Astrocyte (in vitro differentiated cells and primary cell): ENCODE measurements around the gene STAP1. TPM values are rescaled to one million over a fixed set of nuclear protein-coding genes. Genes with fewer than 3 reads are reported as not detected.
"Not testable (repeated sequence)": the region's sequence is repeated elsewhere in the genome, so short reads cannot be mapped to it uniquely, and the experiment has no call there.

ENCODE experiments used
- DNase-seq: peaks from one replicate; pipeline ENCODE4 v3.0.0-alpha.2; 2010; ENCODE audit warnings: low read depth
- FAIRE-seq: peaks from 2 replicates; lab custom pipeline; 2011; peaks lifted over from hg19 to GRCh38; lab: Jason Lieb, UNC
- H2AFZ ChIP-seq: 2 replicates; pipeline ENCODE4 v1.6.0; 2012; ENCODE audit warnings: low read depth, low read length, inconsistent platforms
- H3K27ac ChIP-seq: 2 replicates; pipeline ENCODE4 v1.5.1; 2011; ENCODE audit warnings: low read depth, low read length, inconsistent platforms
- H3K27me3 ChIP-seq: 2 replicates; pipeline ENCODE4 v1.6.0; 2011; ENCODE audit warnings: low read length, inconsistent platforms; ENCODE audit not compliant: insufficient read depth
- H3K36me3 ChIP-seq: 2 replicates; pipeline ENCODE4 v1.5.1; 2011; ENCODE audit warnings: low read length, inconsistent platforms; ENCODE audit not compliant: insufficient read depth
- H3K4me1 ChIP-seq: 2 replicates; pipeline ENCODE4 v1.5.1; 2011; ENCODE audit warnings: low read length, inconsistent platforms; ENCODE audit not compliant: insufficient read depth
- H3K4me2 ChIP-seq: 2 replicates; pipeline ENCODE4 v1.6.0; 2012; ENCODE audit warnings: low read length, inconsistent platforms
- H3K4me3 ChIP-seq: 2 replicates; pipeline ENCODE4 v1.5.1; 2011; ENCODE audit warnings: low read depth, mild to moderate bottlenecking, low read length, inconsistent platforms; ENCODE audit not compliant: insufficient read depth
- H3K79me2 ChIP-seq: 2 replicates; pipeline ENCODE4 v1.6.0; 2012; ENCODE audit warnings: mild to moderate bottlenecking, low read length, inconsistent platforms; ENCODE audit not compliant: insufficient read depth
- H3K9ac ChIP-seq: 2 replicates; pipeline ENCODE4 v1.6.0; 2012; ENCODE audit warnings: mild to moderate bottlenecking, low read length, inconsistent platforms
- H3K9me3 ChIP-seq: 2 replicates; pipeline ENCODE4 v1.5.1; 2012; ENCODE audit warnings: low read depth, mild to moderate bottlenecking, low read length, inconsistent platforms; ENCODE audit not compliant: insufficient read depth
- H4K20me1 ChIP-seq: 2 replicates; pipeline ENCODE4 v1.6.0; 2012; ENCODE audit warnings: low read length, inconsistent platforms; ENCODE audit not compliant: insufficient read depth
- H3K27ac Mint-ChIP-seq: one replicate; pipeline ENCODE4 v1.8.0; 2021; ENCODE audit warnings: mild to moderate bottlenecking, mixed read lengths; ENCODE audit not compliant: unreplicated experiment
- H3K27me3 Mint-ChIP-seq: one replicate; pipeline ENCODE4 v1.8.0; 2021; ENCODE audit warnings: low read depth, mixed read lengths; ENCODE audit not compliant: unreplicated experiment
- H3K36me3 Mint-ChIP-seq: one replicate; pipeline ENCODE4 v1.8.0; 2021; ENCODE audit warnings: low read depth, mixed read lengths; ENCODE audit not compliant: unreplicated experiment
- H3K4me1 Mint-ChIP-seq: one replicate; pipeline ENCODE4 v1.8.0; 2021; ENCODE audit warnings: low read depth, mixed read lengths; ENCODE audit not compliant: unreplicated experiment
- H3K4me3 Mint-ChIP-seq: one replicate; pipeline ENCODE4 v1.8.0; 2021; ENCODE audit warnings: mild to moderate bottlenecking, moderate library complexity, mixed read lengths; ENCODE audit not compliant: unreplicated experiment
- H3K9me3 Mint-ChIP-seq: one replicate; pipeline ENCODE4 v1.8.0; 2021; ENCODE audit warnings: mild to moderate bottlenecking, mixed read lengths; ENCODE audit not compliant: unreplicated experiment
- EZH2 ChIP-seq: IDR thresholded peaks from 2 replicates; pipeline ENCODE4 v1.6.1; 2012; ENCODE audit warnings: mild to moderate bottlenecking, low read length, inconsistent platforms; ENCODE audit not compliant: insufficient read depth
- total RNA-seq: library from RNA; stranded (reverse); gene quantifications from 2 replicates; pipeline ENCODE4 v1.2.1, GENCODE V29; 2021
- TF ChIP-seq, protein P1 (sequence below): IDR thresholded peaks from 2 replicates; pipeline ENCODE4 v1.5.1; 2011; ENCODE audit warnings: low read depth, mild to moderate bottlenecking, inconsistent platforms, low read length, moderate library complexity; ENCODE audit not compliant: insufficient read depth

STAP1 gene
- total RNA-seq, 1 donor from 2014 or later: not detected

DNA sequence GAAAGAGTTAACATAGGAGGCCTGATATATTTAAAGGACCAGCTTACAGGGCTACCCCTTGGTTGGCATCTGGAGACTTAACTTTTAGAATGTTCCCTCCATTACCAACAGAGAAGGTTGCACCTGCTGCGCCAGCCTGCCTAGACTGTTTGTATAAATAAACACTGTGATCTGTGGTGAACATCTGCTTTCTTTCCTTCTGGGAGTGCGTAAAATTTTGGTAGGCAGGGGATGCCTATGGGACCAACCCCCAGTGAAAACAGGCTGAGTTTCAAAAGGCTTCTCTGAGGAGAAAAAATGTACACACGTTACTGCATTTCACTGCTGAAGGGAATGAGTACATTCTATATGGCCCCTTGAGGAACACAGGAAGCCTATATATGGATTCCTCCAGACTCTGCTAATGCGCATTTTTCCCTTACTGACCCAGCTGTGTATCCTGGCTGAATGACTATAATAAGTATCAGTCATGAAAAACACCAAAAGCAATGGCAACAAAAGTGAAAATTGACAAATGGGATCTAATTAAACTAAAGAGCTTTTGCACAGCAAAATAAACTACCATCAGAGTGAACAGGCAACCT, 27.1 kb upstream of the STAP1 start:
- Mint-ChIP-seq H3K4me1 (no peaks in the 10 kb centered on the region), H3K4me3 (no peak overlapping the region), H3K9me3 (no peaks in the 10 kb centered on the region), H3K36me3 (peaks cover 20% of the 10 kb centered on the region), H3K27me3 (no peaks in the 10 kb centered on the region), H3K27ac (no peak overlapping the region)
- Histone ChIP-seq H3K79me2 (peaks cover 16% of the 10 kb centered on the region), H3K9ac (no peak overlapping the region), H3K4me2 (no peak overlapping the region), H2AFZ (no peak overlapping the region), H3K27ac (no peak overlapping the region), H3K4me3 (no peak overlapping the region), H3K36me3 (peaks cover 22% of the 10 kb centered on the region), H3K9me3 (no peaks in the 10 kb centered on the region), H4K20me1 (no peaks in the 10 kb centered on the region), H3K27me3 (no peaks in the 10 kb centered on the region), H3K4me1 (no peaks in the 10 kb centered on the region)
- TF ChIP-seq, protein P1, sequence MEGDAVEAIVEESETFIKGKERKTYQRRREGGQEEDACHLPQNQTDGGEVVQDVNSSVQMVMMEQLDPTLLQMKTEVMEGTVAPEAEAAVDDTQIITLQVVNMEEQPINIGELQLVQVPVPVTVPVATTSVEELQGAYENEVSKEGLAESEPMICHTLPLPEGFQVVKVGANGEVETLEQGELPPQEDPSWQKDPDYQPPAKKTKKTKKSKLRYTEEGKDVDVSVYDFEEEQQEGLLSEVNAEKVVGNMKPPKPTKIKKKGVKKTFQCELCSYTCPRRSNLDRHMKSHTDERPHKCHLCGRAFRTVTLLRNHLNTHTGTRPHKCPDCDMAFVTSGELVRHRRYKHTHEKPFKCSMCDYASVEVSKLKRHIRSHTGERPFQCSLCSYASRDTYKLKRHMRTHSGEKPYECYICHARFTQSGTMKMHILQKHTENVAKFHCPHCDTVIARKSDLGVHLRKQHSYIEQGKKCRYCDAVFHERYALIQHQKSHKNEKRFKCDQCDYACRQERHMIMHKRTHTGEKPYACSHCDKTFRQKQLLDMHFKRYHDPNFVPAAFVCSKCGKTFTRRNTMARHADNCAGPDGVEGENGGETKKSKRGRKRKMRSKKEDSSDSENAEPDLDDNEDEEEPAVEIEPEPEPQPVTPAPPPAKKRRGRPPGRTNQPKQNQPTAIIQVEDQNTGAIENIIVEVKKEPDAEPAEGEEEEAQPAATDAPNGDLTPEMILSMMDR: no peak
- no peak for TF ChIP-seq EZH2
- DNase-seq: no peak
- FAIRE-seq: no peak

DNA sequence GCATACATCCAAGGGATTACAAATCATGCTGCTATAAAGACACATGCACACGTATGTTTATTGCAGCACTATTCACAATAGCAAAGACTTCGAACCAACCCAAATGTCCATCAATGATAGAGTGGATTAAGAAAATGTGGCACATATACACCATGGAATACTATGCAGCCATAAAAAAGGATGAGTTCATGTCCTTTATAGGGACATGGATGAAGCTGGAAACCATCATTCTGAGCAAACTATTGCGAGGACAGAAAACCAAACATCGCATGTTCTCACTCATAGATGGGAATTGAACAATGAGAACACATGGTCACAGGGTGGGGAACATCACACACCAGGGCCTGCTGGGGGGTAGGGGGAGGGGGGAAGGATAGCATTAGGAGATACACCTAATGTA, 26.1 kb upstream of the STAP1 start:
- H3K27me3 ChIP-seq, H3K4me1 Mint-ChIP-seq, H3K27me3 Mint-ChIP-seq, H3K9ac ChIP-seq, H4K20me1 ChIP-seq, H3K27ac Mint-ChIP-seq, H3K27ac ChIP-seq, H3K9me3 Mint-ChIP-seq, H3K4me3 Mint-ChIP-seq, H3K4me1 ChIP-seq, H3K4me2 ChIP-seq, DNase-seq, H3K9me3 ChIP-seq, H3K79me2 ChIP-seq, FAIRE-seq, H3K4me3 ChIP-seq, H2AFZ ChIP-seq: not testable (repeated sequence)
- H3K36me3 ChIP-seq: peaks cover 25% of the 10 kb centered on the region
- H3K36me3 Mint-ChIP-seq: peaks cover 20% of the 10 kb centered on the region

DNA sequence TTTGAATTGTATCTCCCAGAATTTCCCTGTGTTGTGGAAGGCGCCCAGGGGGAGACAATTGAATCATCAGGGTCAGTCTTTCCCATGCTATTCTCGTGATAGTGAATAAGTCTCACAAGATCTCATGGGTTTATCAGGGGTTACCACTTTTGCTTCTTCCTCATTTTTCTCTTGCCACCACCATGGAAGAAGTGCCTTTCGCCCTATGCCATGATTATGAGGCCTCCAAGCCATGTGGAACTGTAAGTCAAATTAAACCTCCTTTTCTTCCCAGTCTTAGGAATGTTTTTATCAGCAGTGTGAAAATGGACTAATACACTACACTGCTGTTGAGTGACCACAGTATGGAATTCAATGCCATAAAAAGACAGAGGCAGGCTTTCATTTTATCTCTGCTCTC, 25.4 kb upstream of the STAP1 start:
- Histone ChIP-seq H3K4me3 (no peak overlapping the region), H3K9ac (no peak overlapping the region), H3K79me2 (peaks cover 5% of the 10 kb centered on the region), H3K9me3 (no peaks in the 10 kb centered on the region), H3K27me3 (no peaks in the 10 kb centered on the region), H4K20me1 (no peaks in the 10 kb centered on the region), H2AFZ (no peak overlapping the region), H3K4me2 (no peak overlapping the region), H3K36me3 (peaks cover 27% of the 10 kb centered on the region), H3K27ac (no peak overlapping the region), H3K4me1 (no peaks in the 10 kb centered on the region)
- Mint-ChIP-seq H3K27me3 (no peaks in the 10 kb centered on the region), H3K4me1 (no peaks in the 10 kb centered on the region), H3K27ac (no peak overlapping the region), H3K9me3 (no peaks in the 10 kb centered on the region), H3K36me3 (peaks cover 21% of the 10 kb centered on the region), H3K4me3 (no peak overlapping the region)
- TF ChIP-seq EZH2: no peak
- TF ChIP-seq, protein P1: no peak
- FAIRE-seq (no peak), DNase-seq (no peak)
